GM12878 (cell line): Measurements from ENCODE around the gene TRABD2B. TPM values are rescaled to one million over a fixed set of nuclear protein-coding genes. Genes with fewer than 3 reads are reported as not detected.

ENCODE experiments used
- CHD1 ChIP-seq: IDR thresholded peaks from 2 replicates; pipeline ENCODE4 v1.6.1; 2012; ENCODE audit warnings: low read depth, low read length, improper control_type of control experiment
- FOS ChIP-seq: IDR thresholded peaks from 3 replicates; pipeline ENCODE4 v1.6.1; 2011; ENCODE audit warnings: borderline replicate concordance; ENCODE audit not compliant: insufficient read length; ENCODE audit errors: extremely low read depth
- IKZF2 ChIP-seq, 2 experiments: fragments of 450-650 bp; IDR thresholded peaks; 2 replicates each; pipeline ENCODE4 v1.6.1; 2017; ENCODE audit warnings: mild to moderate bottlenecking in 2 of 2, moderate library complexity in 2 of 2
- MTA3 ChIP-seq: IDR thresholded peaks from 2 replicates; pipeline ENCODE4 v1.6.1; 2012; ENCODE audit warnings: low read length, inconsistent platforms, borderline replicate concordance
- NFIC ChIP-seq: IDR thresholded peaks from 2 replicates; pipeline ENCODE4 v1.6.1; 2012; ENCODE audit warnings: low read depth, mild to moderate bottlenecking, inconsistent platforms, low read length, moderate library complexity
- PAX5 ChIP-seq: IDR thresholded peaks from 2 replicates; pipeline ENCODE4 v1.6.1; 2011; ENCODE audit warnings: low read depth, low read length, borderline replicate concordance
- RELA ChIP-seq: fragments of 450-650 bp; IDR thresholded peaks from 2 replicates; pipeline ENCODE4 v1.8.0; 2014; ENCODE audit warnings: borderline replicate concordance; ENCODE audit not compliant: partially characterized antibody
- RFX5 ChIP-seq: IDR thresholded peaks from 2 replicates; pipeline ENCODE4 v1.6.1; 2011; ENCODE audit warnings: low read depth, low read length, improper control_type of control experiment
- SREBF1 ChIP-seq: IDR thresholded peaks from 2 replicates; pipeline ENCODE4 v1.6.1; 2012; ENCODE audit warnings: mild to moderate bottlenecking, low read length
- ZNF24 ChIP-seq: fragments of 450-650 bp; IDR thresholded peaks from 2 replicates; pipeline ENCODE4 v1.6.1; 2017; ENCODE audit warnings: antibody characterized with exemption, mild to moderate bottlenecking
- ZNF384 ChIP-seq: IDR thresholded peaks from 2 replicates; pipeline ENCODE4 v1.6.1; 2012; ENCODE audit warnings: low read depth, mild to moderate bottlenecking, low read length, improper control_type of control experiment, borderline replicate concordance
- polyA plus RNA-seq, 11 experiments: library from polyadenylated mRNA; depleted of rRNA in 4 of 11; unstranded in 6 of 11; stranded (reverse) in 5 of 11; fragments of >200 nt; fragmentation: Nextera tagmentation in 4 of 11; fragmentation: Illumina TruSeq in 1 of 11; extraction: Ambion mirVana in 4 of 11; extraction: Trizol in 1 of 11; gene quantifications; 1 replicate in 1 of 11; 2 replicates in 10 of 11; pipeline versions ENCODE4 v1.2.1 to v1.2.3, GENCODE V29; 2011 to 2016; ENCODE audit warnings: inconsistent platforms in 2 of 11, missing spikeins in 2 of 11, low read depth in 1 of 11
- total RNA-seq, 4 experiments: library from RNA; depleted of rRNA in 3 of 4; stranded (reverse); fragments of >200 nt in 3 of 4; fragmentation: Illumina TruSeq in 1 of 4; extraction: Trizol in 1 of 4; gene quantifications; 2 replicates each; pipeline versions ENCODE4 v1.2.1 to v1.2.3, GENCODE V29; 2013 to 2021
- TF ChIP-seq, protein P1 (sequence below): fragments of 450-650 bp; formaldehyde crosslinking; IDR thresholded peaks from 2 replicates; pipeline ENCODE4 v1.4.0; 2022; ENCODE audit warnings: mild to moderate bottlenecking, moderate library complexity
- TF ChIP-seq, protein P2 (sequence below): fragments of 450-650 bp; formaldehyde crosslinking; IDR thresholded peaks from 2 replicates; pipeline ENCODE4 v1.5.0; 2022; ENCODE audit warnings: mild to moderate bottlenecking, missing genetic modification characterization
- TF ChIP-seq, protein P3 (sequence below): IDR thresholded peaks from 2 replicates; pipeline ENCODE4 v1.6.1; 2012; ENCODE audit warnings: mild to moderate bottlenecking, low read depth, low read length
- TF ChIP-seq, protein P4 (sequence below): fragments of 450-650 bp; conservative IDR thresholded peaks from 2 replicates; pipeline ENCODE4 v1.6.1; 2017; ENCODE audit warnings: mild to moderate bottlenecking, moderate library complexity
- TF ChIP-seq, protein P5 (sequence below): IDR thresholded peaks from 2 replicates; pipeline ENCODE4 v1.6.1; 2011; ENCODE audit warnings: mild to moderate bottlenecking, low read depth, low read length, moderate library complexity; ENCODE audit not compliant: insufficient replicate concordance

Gene TRABD2B
- total and polyA plus RNA-seq, 10 of the 15 experiments (the other 5 are each of a cell fraction or from before 2014, with no cell fraction given) = not detected

DNA sequence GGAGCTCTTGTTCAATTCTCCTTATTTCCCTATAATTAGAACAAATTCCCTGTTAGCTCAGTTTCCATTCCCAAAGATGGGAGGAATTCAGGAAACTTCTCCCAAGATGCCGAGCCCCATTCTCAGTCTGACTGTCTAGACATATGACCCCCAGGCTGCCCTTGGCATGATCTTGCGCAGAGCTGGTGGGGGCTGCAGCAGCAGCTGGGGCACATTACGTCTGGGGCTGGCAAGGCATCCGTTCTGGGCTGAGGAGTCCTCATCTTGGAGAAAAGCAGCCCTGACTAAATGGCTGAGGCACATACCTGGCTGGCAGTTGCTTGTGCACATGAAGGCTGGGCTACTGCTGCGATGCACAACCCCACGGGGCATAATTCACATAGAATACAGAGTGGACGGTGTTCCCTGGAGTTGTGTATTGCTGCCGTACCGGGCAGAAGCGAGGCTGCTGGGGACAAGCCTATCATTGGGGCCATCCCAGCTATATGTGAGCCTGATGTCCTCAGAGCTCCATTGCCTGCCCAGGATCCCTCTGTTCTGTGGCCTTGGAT is 36.4 kb upstream of the TRABD2B start (continued):
- TF ChIP-seq, protein P1, sequence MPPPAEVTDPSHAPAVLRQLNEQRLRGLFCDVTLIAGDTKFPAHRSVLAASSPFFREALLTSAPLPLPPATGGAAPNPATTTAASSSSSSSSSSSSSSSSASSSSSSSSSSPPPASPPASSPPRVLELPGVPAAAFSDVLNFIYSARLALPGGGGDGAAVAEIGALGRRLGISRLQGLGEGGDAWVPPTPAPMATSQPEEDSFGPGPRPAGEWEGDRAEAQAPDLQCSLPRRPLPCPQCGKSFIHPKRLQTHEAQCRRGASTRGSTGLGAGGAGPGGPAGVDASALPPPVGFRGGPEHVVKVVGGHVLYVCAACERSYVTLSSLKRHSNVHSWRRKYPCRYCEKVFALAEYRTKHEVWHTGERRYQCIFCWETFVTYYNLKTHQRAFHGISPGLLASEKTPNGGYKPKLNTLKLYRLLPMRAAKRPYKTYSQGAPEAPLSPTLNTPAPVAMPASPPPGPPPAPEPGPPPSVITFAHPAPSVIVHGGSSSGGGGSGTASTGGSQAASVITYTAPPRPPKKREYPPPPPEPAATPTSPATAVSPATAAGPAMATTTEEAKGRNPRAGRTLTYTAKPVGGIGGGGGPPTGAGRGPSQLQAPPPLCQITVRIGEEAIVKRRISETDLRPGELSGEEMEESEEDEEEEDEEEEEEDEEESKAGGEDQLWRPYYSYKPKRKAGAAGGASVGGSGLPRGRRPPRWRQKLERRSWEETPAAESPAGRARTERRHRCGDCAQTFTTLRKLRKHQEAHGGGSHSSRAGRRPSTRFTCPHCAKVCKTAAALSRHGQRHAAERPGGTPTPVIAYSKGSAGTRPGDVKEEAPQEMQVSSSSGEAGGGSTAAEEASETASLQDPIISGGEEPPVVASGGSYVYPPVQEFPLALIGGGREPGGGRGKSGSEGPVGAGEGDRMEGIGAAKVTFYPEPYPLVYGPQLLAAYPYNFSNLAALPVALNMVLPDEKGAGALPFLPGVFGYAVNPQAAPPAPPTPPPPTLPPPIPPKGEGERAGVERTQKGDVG (CRISPR knock-in tag) = no peak
- TF ChIP-seq ZNF24 (no peak), ZNF384 (no peak), PAX5 (no peak), IKZF2 (IDR thresholded peaks at IDR 0.05) (no peak), SREBF1 (no peak), NFIC (no peak), MTA3 (no peak), CHD1 (no peak), RFX5 (no peak), FOS (no peak), RELA (no peak)
- TF ChIP-seq, protein P2, sequence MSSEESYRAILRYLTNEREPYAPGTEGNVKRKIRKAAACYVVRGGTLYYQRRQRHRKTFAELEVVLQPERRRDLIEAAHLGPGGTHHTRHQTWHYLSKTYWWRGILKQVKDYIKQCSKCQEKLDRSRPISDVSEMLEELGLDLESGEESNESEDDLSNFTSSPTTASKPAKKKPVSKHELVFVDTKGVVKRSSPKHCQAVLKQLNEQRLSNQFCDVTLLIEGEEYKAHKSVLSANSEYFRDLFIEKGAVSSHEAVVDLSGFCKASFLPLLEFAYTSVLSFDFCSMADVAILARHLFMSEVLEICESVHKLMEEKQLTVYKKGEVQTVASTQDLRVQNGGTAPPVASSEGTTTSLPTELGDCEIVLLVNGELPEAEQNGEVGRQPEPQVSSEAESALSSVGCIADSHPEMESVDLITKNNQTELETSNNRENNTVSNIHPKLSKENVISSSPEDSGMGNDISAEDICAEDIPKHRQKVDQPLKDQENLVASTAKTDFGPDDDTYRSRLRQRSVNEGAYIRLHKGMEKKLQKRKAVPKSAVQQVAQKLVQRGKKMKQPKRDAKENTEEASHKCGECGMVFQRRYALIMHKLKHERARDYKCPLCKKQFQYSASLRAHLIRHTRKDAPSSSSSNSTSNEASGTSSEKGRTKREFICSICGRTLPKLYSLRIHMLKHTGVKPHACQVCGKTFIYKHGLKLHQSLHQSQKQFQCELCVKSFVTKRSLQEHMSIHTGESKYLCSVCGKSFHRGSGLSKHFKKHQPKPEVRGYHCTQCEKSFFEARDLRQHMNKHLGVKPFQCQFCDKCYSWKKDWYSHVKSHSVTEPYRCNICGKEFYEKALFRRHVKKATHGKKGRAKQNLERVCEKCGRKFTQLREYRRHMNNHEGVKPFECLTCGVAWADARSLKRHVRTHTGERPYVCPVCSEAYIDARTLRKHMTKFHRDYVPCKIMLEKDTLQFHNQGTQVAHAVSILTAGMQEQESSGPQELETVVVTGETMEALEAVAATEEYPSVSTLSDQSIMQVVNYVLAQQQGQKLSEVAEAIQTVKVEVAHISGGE (CRISPR knock-in tag) = no peak
- TF ChIP-seq, protein P3, sequence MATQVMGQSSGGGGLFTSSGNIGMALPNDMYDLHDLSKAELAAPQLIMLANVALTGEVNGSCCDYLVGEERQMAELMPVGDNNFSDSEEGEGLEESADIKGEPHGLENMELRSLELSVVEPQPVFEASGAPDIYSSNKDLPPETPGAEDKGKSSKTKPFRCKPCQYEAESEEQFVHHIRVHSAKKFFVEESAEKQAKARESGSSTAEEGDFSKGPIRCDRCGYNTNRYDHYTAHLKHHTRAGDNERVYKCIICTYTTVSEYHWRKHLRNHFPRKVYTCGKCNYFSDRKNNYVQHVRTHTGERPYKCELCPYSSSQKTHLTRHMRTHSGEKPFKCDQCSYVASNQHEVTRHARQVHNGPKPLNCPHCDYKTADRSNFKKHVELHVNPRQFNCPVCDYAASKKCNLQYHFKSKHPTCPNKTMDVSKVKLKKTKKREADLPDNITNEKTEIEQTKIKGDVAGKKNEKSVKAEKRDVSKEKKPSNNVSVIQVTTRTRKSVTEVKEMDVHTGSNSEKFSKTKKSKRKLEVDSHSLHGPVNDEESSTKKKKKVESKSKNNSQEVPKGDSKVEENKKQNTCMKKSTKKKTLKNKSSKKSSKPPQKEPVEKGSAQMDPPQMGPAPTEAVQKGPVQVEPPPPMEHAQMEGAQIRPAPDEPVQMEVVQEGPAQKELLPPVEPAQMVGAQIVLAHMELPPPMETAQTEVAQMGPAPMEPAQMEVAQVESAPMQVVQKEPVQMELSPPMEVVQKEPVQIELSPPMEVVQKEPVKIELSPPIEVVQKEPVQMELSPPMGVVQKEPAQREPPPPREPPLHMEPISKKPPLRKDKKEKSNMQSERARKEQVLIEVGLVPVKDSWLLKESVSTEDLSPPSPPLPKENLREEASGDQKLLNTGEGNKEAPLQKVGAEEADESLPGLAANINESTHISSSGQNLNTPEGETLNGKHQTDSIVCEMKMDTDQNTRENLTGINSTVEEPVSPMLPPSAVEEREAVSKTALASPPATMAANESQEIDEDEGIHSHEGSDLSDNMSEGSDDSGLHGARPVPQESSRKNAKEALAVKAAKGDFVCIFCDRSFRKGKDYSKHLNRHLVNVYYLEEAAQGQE = no peak
- TF ChIP-seq, protein P4, sequence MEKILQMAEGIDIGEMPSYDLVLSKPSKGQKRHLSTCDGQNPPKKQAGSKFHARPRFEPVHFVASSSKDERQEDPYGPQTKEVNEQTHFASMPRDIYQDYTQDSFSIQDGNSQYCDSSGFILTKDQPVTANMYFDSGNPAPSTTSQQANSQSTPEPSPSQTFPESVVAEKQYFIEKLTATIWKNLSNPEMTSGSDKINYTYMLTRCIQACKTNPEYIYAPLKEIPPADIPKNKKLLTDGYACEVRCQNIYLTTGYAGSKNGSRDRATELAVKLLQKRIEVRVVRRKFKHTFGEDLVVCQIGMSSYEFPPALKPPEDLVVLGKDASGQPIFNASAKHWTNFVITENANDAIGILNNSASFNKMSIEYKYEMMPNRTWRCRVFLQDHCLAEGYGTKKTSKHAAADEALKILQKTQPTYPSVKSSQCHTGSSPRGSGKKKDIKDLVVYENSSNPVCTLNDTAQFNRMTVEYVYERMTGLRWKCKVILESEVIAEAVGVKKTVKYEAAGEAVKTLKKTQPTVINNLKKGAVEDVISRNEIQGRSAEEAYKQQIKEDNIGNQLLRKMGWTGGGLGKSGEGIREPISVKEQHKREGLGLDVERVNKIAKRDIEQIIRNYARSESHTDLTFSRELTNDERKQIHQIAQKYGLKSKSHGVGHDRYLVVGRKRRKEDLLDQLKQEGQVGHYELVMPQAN = no peak
- TF ChIP-seq, protein P5, sequence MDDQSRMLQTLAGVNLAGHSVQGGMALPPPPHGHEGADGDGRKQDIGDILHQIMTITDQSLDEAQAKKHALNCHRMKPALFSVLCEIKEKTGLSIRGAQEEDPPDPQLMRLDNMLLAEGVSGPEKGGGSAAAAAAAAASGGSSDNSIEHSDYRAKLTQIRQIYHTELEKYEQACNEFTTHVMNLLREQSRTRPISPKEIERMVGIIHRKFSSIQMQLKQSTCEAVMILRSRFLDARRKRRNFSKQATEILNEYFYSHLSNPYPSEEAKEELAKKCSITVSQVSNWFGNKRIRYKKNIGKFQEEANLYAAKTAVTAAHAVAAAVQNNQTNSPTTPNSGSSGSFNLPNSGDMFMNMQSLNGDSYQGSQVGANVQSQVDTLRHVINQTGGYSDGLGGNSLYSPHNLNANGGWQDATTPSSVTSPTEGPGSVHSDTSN = no peak
- TF ChIP-seq, all 136 proteins: peak for 0
